NCI-H1092 treated with DMSO at 0.1 percent for 48 hours (cell line): ENCODE measurements around the gene LARGE2.

ENCODE experiments used
- DNase-seq: peaks from one replicate; lab custom pipeline; 2025; lab: John Stamatoyannopoulos, UW

LARGE2 gene

DNA sequence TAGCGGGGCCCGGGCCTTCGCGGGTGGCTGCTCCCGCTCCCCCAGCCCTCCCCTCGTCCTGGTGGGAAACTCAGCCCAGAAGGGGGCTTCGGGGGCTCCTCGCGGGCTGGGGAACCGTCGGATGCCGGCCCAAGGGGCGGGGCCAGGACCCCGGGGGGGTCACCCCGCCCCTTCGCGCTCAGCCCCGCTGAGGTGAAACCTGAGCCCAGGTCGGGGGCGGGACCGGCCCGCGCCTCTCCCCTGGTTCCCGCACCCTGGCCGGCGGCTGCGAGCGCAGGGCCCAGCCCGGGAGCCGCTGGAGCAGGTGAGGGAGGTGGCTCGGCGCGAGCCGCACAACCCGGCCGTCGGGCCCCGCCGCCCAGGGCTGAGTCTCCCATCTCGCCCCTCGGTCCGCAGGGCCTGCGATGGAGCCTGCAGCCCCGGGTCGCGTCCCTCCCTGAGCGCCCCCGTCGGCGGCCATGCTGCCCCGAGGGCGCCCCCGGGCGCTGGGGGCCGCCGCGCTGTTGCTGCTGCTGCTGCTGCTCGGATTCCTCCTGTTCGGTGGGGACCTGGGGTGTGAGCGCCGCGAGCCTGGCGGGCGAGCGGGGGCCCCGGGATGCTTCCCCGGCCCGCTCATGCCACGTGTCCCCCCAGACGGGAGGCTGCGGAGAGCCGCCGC, at the start of gene LARGE2:
TSS of gene LARGE2 (plus strand) at position 232 of the 658 bp plus-strand sequence. CDS start at position 459, 227 bp downstream.
- DNase-seq, result no peak

DNA sequence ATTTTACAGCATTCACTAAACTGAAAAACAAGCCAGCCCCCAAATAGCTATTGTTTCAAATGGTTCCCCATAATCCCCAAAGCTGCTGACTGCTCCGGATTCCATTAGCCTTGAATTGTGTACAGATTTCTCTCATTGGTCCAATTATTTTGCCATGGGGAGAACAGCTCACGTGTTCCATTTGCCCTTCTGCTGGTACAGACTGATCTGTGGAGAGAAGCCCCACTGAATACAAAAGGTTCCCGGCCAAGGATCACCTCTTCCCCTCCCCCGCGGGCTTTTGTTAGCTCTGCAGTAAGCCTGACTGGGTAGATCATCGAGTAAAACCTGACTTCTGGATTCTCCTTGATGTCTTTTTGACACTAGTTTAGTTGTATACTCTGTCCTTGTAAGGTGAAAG, 46.1 kb upstream of the LARGE2 start:
- DNase-seq, result no peak

DNA sequence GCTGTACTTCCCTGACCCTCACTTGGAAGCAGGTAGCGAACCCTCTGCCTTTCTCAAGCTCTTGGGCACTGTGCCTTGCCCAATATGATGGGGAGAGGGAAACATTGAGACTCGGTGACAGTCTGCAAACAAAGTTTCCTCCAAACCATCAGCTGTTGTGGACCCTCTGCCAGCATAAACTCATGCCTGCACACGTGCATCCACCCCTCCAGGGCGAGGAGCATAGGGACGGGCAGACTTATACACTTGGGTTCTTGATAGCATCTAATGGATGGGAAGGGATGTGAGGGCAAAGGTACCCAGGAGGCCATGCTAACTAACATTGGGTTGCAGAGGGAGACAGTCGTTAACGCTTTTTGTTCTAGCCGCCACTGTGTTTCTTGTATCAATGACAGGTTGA, 45.2 kb upstream of the LARGE2 start:
- no peak for DNase-seq

DNA sequence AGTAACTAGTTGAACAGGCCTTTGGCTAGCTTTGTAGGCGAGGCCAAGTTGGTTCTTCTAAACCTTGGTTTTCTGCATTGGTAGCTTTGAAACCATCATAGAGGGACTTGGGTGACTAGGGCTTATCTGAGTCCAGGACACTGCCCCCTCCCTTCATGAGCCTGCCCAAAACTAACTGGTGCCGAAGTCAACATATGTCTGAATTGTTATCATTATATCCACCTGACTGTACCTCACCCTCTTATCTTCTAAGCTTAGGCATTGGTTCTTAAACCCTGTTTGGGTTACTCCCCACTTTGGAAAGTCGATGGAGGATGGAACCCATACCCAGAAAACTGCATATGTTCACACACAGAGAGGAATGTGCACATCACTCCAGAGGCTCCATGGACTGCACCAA, 44.6 kb upstream of the LARGE2 start:
- DNase-seq, result no peak

DNA sequence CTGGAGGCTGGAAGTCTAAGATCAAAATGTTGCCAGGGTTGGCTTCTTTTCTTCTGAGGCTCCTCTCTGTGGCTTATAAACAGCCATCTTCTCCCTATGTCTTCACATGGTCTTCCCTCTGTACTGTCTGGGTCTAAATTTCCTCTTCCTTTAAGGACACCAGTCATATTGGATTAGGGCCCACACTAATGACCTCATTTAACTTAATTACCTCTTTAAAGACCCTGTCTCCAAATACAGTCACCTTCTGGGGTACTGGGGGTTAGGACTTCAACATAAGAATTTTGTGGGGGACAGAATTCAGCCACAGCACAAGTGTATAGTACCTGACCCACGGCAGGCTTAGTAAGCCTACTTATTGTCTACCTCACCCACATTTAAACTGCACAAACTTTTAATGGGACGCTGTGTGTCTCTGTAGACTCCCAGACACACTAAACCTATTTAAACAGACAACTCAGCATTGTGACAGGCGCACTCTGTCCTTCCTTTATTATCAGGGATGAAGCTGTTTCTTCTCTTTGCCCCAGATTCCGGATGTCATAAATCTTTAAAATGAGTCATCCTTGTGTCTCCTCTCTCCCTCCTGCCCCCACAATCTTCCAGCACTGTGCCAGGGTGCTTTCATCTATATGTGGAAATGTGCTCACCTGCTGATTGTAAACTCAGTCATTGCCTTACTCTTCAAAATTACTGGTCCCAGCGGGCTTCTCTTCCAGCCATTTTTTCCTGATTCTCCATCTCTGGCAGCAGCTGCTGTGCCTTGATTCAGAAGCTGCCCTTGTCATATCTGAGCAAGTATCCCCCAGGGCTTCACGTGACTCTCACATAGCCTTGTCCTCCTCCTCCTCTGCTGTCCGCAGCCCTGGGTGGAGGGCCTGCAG, 42.4 kb upstream of the LARGE2 start:
- DNase-seq, result no peak

DNA sequence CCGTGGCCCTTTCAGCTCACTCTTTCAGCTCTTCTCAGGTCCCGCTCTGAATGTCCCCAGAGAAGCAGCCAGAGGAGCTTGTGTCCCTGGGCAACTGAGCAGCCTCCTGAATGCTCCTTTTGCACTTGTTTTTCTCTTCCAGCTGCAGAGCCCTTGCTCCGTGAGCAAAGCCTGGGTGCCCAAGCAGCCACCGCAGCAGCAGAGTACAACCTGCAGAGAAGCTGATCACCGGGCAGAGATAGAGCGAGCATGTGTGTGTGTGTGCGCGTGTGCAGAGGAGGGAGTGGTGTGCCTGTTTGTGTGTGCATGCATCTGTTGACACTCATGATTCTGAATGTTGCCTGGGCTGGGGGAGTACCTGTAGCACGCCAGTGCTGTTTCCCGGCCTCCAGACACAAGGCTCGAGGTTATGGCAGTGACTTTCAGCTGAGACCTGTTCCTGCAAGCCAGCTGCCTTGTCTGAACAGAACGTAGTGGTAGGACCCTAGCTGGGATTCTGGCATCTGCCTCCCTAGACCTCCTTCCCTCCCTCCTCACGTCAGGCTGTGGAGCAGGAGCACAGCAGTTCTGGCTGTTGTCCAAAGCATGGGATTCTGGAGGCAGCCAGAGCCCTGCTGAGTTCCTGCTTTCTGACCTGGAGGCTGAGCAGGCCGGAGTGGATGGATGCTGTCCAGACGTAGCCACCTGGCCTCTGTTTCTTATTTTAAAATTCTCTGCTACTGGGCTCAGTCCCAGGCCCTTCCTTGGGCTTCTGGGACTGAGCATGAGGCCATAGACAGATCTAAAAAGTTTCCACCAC, 41.5 kb upstream of the LARGE2 start:
- DNase-seq, result peak; percentile 65

DNA sequence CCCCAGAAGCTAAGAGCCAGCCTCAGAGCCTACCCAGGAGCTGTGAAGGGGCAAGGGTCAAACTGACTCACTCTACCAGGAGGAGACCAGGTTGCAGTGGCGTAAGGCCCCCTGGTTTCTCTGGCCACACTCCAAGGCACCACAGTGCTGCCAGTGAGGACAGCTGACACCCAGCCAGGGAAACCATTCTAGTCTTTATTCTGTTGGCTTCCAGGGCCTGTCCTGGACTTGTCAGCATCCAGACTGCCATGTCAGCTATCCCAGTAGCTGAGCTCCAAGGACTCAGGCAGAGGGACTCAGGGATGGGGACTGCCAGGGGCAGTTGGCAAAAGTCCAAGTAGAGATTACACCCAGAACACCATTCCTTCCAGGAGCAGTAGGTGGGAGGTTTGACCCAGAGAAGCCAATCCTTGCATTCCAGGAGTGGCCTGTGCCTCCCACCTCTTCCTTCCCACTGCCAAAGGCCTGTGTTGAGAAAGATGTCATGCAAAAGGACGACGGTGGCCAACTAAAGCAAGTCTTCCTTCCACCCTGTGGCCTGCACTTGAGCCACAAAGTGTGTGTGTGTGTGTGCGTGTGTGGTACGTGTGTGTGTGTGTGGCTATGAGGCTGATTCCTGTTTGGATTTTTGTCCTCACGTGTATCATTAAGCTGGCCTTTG, 40.6 kb upstream of the LARGE2 start:
- peak; percentile 33 for DNase-seq

DNA sequence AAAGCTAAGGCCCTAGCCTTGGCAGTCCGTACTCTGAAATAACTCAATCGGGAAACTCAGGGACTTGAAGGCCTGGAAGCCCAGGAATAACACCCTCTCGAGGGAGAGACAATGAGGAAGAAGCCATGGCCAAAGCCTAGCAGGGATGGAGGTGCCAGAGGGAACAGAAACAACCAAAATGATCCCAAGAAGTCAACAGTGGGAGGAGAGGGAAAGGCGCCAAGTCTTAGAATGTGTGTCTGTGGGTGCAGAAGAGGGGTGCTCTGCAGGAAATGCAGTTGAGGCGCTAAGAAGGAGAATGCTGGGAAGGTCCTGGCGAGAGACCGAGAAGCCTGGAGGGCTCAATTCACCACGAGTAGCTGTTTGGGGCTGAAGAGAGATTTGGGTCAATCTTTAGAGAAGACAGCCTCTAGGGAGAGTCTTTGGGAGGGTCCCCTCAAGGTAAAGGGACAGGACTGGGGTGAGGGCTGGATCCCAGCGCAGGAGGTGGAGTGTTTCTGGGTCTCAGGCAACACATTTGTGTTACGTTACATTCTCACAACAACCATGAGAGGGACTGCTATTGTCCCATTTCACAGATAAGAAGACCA, 37.8 kb upstream of the LARGE2 start:
- DNase-seq, result no peak

DNA sequence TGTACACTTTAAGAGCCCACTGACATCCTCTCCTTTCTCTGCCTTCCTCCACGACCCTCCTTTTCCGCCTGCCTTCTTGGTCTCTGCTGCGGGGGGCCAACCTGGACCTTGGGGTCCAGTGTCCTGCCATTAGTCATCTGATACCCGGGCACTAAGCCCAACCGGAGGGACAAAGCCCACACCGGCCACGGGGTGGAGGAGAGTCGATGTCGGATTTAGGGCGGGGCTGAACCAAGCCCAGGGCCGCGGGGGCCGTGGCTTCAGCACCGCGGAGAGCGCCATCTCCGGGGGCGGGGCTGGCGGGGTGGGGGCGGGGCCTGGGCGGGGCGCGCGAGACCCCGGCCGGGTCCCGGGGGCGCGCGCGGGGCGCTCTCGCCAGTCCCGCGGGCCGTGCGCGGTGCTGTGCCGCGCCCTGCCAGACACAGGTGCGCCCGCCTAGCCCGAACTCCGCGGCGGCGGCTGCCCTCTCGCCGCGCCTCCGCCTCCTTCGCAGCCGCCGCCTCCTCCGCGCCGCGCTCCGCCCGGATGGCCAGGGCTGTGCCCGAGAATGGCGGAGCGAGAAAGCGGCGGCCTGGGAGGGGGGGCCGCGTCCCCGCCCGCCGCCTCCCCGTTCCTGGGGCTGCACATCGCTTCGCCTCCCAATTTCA, 37.1 kb upstream of the LARGE2 start, which contains the start of gene MAPK8IP1:
TSS of gene MAPK8IP1 (plus strand) at position 378 of the 647 bp plus-strand sequence. CDS start at position 548, 170 bp downstream.
- peak; percentile 66 for DNase-seq

DNA sequence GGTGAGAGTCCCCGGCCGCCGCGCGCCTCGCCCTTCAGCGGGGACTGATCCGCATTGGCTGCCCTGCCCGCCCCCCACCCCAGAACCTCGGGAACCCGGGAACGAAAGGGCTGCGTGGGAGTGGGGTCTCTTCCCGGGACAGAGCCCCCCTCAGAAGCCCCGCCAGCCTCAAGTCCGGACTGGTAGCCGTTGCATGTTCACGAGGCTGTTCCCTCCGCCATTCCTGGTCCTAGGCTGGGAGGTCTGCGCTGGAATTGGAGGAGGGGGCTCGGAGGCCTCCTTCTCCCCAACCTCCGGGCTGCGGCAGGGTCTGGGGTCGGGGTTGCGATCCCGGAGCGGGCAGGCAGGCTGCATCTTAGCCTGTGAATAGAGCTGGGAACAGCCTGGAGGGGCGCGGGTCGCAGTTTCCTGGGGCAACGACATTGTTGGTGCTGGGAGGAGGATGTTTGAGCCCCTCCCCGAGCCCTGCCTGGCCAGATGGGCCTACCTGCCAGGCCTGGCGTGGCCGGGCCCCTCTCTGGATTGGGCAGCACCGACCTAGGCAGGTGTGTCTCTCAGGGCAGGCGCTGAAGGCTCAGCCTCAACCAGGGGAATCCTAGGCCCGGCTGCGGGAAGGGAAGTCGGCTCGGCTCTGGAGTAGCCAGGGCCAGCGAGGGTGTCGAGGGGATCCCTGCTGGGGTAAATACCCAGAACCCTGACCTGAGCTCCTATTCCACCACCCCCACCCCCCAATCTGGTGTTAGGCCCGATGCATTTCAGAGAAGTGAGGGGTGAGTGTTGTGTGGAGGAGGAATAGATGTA, 36.3 kb upstream of the LARGE2 start:
- peak; percentile 32 for DNase-seq

DNA sequence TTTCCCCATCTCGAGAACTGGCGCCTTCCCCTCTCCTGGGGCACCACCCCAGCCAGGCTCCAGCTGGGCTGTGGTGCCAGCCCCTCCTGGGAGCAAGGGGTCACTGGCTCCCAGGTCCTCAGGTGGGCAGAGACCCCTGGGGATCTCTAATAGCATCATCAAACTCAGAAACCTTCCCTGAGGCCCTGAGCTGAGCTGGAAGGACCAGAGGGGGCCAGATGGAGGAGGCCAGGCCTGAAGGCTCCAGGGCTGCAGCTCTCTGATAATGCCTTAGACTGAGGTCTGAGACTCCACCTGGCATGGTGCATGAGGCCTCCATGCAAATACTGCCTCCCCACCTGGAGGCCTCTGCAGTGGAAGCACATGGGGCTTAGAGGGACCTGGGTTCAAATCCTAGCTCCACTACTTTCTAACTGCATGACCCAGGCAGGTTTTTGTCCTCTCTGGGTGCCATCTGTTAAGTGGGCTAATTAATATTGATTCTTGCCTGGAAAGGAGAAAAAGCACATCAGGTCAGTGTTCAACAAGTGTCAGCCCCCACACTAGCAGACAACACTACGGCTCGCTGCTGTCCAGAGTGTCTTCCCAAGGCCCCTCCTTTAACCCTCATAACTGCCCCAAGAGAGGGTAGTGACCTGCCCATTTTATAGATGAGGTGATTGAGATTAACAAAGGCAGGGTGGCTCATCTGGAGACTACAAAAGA, 35.5 kb upstream of the LARGE2 start:
- DNase-seq, result no peak

DNA sequence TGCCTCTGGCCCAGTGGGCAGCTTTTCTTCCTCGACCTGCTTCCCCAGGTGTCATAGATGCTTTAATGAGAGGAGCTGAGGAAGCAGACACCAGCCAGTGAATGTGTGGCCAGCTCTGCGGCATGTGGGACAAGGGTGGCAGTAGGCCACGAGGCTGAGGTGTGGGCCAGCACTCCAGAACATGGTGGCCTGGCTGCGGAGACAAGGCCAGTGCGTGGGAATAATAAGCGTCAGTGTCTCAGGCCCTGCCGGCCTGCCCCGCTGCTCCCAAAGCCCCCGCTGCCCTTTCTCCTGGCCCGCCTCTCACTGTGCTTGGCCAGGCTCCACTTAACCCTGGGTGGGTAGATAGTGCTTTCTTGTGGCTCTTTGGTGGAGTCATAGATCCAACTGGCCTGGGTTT, 34.9 kb upstream of the LARGE2 start:
- no peak for DNase-seq

DNA sequence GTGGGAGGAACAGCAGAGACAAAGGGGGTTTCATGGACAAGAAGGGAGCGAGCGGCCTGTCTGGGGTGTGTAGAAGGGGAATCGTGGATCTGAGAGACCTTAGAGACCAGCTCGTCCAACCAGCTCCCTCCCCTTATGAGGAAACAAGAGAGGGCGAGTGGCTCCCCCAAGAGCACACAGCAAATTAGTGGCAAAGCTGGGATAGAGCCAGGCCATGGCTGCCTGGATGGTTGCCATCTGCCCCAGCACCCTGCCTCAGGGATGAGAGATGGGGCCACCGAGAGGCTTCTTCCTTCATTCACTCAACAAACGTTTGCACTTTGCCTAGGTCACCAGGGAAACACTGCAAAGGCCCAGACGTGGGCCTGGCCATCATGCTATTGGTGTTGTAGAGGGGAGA, 32.9 kb upstream of the LARGE2 start:
- DNase-seq, result no peak

DNA sequence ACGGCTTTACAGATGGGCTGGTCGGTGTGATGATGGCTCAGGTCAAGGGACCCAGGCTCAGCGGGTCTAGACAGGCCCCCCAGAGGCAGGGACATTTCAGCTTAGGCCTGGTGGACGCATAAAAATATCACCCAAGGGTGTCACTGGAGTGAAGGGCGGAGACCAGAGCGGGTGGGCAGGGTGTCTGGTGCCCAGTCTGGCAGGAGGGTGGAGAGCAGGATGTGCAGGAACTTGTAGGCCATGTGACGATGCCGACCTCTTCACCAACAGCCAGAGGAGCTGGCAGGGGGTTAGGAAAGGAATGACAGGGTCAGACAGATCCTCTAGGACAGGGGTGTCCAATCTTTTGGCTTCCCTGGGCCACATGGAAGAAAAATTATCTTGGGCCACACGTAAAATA, 32.5 kb upstream of the LARGE2 start:
- DNase-seq, result no peak

DNA sequence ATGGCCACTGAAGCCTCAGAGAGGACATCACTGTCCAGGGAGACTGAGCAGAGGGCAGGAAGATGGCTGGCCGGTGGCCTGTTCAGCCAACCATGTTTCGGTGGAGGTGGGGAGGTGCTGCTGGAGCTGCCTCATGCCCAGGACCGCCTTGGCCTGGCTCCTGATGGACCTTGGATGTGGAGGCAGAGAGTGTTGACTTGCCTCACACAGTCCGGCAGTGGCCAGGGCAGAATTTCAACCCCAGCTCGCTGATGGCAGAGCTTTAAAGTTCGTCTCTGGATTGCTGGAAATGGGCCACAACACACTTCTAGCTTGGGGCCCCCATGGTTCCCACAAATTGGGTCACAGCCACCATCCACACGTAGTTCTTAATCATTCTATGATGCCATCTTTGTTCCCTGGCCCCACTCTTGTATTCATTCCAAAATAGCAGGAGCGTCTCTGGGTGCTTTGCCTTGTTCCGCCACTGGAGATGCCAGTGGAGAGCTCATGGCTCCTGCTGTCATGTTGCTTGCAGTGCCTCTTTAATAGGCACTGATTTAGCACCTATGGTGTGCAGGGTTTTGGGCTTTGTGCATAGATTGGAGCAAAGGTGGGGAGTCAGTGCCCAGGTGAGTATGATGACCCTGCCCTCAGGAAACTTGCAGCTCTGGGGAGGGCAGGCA, 31.4 kb upstream of the LARGE2 start:
- no peak for DNase-seq

DNA sequence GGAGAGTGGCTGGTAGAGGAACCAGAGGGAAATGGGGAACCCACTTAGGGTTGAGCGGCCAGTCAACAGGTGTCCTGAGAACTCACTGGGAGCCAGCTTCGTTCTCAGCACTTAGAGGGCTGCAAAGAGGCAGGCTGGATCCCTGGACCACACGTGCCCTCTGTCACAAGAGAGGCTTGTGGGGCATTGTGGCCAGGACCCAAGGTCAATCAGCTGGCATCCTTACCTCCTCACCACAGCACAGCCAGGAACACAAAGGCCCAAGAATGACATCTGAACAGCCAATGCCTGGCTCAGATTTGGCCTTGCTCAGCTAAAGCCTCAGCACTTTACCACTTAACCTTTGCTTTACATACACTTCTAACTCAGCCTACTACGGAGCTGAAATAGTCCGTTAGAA, 29.6 kb upstream of the LARGE2 start:
- no peak for DNase-seq

DNA sequence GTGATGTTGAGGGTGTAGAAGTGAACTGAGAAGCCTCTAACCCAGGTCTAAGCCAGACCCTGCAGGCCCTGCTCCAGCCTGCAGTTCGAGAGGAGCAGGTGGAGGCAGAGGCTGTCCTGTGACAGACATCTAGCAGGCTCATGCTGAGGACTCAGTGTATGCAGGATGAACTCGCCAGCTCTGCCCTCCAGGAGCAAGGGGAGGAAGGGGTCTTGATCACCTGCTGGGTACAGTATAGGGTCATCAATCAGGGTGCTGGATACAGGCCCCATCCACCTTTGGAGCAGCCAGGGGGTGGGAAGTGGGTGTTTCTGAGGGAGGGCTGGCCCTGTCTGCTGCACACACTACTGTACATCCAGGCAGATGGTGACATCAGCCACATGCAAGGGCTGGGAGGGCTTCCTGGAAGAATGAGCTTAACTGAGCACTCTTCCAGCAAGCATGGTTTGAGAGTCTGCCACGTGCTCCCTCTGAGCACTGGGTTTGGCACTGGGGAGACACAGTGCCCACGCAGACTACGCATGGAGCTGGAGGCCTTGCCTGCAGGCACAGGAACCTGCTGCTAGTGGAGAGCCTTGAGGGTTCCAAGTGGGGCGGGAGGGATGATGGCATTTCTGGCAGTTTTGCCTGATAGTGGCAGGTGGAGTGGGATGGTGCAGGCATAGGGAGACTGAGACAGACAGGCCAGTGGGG, 27.8 kb upstream of the LARGE2 start:
- no peak for DNase-seq

DNA sequence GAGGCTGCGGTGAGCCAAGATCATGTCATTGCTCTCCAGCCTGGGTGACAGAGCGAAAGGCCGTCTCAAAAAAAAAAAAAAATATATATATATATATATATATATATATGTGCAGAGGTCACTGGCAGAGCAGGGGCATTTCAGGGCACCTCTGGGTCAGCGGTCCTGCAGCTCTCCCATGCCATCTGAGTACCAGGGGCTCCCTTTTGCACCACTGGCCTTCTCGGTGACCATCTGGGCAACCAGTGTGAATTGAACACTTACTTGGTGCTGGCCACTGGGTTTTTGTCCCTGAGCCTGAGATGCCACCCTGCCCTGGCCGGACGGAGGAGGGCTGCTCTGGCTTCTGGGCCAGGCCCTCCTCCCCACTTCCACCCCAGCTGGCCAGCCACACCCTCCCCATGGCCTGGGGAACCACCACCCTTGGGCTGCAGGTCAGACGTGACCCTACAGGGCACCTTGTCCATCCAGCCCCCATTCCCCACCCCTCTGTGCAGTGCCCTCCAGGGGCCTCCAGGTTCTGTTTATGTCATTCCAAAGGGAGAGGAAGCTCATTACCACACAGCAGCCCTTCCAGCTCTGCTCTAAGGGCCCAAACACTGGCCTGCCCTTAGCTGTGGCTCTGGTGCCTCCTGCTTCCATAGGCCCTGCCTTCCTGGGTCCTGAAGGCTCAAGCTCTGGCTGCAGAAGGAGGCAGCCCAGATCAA, 26.8 kb upstream of the LARGE2 start:
- peak; percentile 57 for DNase-seq
